ENCODE measurements around the gene PEAR1. TPM values are rescaled to one million over a fixed set of nuclear protein-coding genes. Genes with fewer than 3 reads are reported as not detected.

Gene PEAR1
- total RNA-seq, 4 donors from 2014 or later, result 31.5 to 51.4 (median 39.7) TPM

DNA sequence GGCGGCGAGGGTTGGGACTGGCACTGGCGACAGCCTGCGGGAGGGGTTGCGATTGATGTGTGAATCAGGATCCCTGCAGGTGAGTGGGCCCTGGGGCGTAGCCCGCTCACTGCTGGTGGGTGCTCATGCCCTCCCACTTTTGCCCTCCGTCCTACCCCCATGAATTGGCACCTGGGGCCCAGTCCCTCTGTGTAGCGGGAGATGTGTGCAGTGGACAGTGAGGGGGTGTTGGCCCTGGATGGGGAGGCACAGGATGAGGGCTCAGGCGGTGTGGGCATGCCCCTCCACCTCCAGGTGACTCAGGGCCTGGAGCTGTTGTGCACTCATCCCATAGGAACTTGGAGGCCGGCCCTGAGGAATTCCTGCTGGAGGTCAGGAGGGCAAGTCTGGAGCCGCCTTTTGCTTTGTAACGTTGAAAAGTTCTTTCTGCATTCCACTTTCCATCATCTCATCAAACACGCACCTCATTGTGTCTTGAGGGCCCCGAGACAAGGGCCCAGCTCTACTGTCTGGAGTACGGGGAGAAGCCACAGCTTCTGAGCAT lies 3.0 kb downstream of the PEAR1 start:
- DNase-seq (ENCODE audit: low spot score in 2 of 2), result no peak
- Histone ChIP-seq H3K4me1 (peaks cover 0 to 93% (median 45%) of the 10 kb centered on the region in 4 donors), H3K36me3 (no peaks in the 10 kb centered on the region), H3K27me3 (peaks cover 0 to 21% of the 10 kb centered on the region in 2 donors), H3K4me3 (peak overlapping the region in 1 of 4 donors; percentile 3), H3K9me3 (no peaks in the 10 kb centered on the region), H3K27ac (peak overlapping the region; percentile 38 to 97 (median 77))
- WGBS, 2 donors, result 68 to 72% methylated on average over 15 to 16 of the region's 16 CpGs
- no peak for TF ChIP-seq POLR2A (IDR thresholded peaks at IDR 0.05)
- TF ChIP-seq EP300 (IDR thresholded peaks at IDR 0.05), result no peak
- TF ChIP-seq, protein P1, sequence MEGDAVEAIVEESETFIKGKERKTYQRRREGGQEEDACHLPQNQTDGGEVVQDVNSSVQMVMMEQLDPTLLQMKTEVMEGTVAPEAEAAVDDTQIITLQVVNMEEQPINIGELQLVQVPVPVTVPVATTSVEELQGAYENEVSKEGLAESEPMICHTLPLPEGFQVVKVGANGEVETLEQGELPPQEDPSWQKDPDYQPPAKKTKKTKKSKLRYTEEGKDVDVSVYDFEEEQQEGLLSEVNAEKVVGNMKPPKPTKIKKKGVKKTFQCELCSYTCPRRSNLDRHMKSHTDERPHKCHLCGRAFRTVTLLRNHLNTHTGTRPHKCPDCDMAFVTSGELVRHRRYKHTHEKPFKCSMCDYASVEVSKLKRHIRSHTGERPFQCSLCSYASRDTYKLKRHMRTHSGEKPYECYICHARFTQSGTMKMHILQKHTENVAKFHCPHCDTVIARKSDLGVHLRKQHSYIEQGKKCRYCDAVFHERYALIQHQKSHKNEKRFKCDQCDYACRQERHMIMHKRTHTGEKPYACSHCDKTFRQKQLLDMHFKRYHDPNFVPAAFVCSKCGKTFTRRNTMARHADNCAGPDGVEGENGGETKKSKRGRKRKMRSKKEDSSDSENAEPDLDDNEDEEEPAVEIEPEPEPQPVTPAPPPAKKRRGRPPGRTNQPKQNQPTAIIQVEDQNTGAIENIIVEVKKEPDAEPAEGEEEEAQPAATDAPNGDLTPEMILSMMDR (IDR thresholded peaks at IDR 0.05), result no peak

DNA sequence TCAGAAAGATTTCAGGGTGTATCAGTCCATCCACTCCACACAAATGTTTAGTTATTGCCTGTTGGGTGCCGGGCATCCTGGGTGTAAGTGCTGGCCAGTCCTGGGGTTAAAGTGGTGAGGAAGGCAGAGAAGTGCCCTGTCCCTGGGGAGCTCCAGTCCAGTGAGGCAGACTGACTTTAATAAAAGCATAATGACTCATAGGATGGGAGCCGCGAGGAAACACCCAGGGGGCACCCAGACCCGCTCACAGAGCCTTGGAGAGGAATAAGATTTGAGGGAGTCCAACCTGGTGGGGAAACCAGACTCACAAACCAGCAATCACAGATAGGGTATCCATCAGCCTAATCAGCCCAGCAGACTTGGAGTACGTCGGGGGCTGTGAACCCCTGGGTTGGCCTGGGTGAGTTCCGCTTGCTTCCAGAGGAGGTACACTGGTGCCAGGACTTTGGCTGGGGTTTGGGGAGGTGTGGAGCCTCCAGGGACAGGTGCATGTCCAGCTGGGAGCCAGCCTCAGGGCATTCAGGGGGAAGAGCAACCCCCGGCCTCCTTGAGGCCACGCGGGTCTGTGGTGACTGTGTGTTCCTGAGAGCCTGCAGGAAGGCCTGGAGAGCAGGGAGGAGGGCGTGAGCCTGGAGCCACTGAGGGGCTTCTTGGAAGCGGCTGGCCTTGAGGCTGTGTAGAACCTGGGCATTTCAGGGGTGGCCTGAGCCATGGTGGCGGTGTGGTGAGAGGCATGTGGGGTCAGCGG lies 3.7 kb downstream of the PEAR1 start:
- DNase-seq (ENCODE audit: low spot score in 2 of 2), result no peak
- Histone ChIP-seq H3K27me3 (peaks cover 0 to 21% of the 10 kb centered on the region in 2 donors), H3K27ac (peak overlapping the region; percentile 38 to 97 (median 77)), H3K9me3 (no peaks in the 10 kb centered on the region), H3K4me3 (peak overlapping the region in 1 of 4 donors; percentile 11), H3K4me1 (peaks cover 0 to 96% (median 51%) of the 10 kb centered on the region in 4 donors), H3K36me3 (no peaks in the 10 kb centered on the region)
- TF ChIP-seq EP300 (IDR thresholded peaks at IDR 0.05) (no peak), POLR2A (IDR thresholded peaks at IDR 0.05) (no peak)
- TF ChIP-seq, protein P1 (IDR thresholded peaks at IDR 0.05), result no peak
- 52 to 64% methylated on average over 13 of the region's 14 CpGs for WGBS, 2 donors

DNA sequence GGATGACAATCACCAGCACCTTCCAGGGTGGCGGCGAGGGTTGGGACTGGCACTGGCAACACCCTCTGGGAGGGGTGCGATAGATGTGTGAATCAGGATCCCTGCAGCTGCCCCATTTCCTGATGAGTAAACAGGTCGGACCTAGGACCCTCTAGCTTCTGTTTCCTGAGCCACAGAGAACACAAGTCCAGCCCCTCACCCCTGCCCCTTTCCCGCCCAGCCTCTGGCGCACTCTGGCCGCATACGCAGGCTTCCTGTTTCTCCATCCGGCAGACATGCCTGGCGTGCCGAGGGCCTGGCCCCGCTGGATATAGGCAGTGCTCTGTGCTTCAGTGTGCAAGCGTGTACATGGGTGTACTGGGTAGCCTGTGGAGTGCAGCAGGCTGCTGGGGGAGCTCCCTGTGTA lies 4.6 kb downstream of the PEAR1 start:
- DNase-seq (ENCODE audit: low spot score in 2 of 2), result peak in 1 of 2 donors; percentile 27
- H3K4me1 ChIP-seq, result peaks cover 0 to 96% (median 53%) of the 10 kb centered on the region in 4 donors
- H3K27ac ChIP-seq, result peak overlapping the region; percentile 38 to 97 (median 77)
- WGBS, 2 donors, result 11 to 20% methylated on average over 13 of the region's 13 CpGs
- peaks cover 0 to 15% of the 10 kb centered on the region in 2 donors for H3K27me3 ChIP-seq
- peak overlapping the region in 2 of 4 donors; percentile 9 to 11 for H3K4me3 ChIP-seq
- TF ChIP-seq EP300 (IDR thresholded peaks at IDR 0.05), result peak in 1 of 2 donors; percentile 47
- TF ChIP-seq, protein P1 (IDR thresholded peaks at IDR 0.05), result no peak
- H3K9me3 ChIP-seq, result no peaks in the 10 kb centered on the region
- H3K36me3 ChIP-seq, result no peaks in the 10 kb centered on the region

DNA sequence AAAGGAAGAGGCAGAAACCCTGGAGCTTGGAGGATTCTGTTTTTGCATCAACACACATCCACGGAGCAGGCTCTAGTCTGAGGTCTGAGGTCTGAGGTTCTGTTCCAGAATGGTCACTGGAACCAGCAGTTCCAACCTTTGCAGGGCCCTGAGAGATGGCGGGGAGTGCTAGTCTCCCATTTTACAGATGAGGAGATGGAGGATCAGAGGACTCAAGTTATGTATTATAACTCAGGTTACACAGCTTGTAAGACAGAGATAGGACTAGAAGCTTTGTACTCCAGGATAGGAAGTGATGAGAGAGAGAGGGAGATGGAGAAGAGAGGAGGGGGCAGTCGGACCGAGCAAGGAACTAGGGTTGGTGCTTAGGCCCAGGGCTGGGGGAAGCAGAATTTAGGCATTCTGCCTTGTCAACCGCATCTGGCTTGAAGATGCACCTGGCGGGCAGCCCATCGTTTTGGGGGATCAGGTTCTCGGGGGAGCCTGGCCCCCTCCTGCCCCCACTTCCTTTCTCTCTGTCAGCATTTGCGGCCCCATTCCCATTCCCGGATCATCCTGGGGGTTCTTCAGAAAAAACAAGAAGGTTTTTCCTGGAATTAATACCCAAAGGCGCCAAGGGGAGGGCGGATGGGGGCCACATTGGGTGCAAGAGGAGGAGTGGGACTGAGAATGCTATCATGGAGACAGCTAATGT lies 5.6 kb downstream of the PEAR1 start:
- no peak for DNase-seq (ENCODE audit: low spot score in 2 of 2)
- Histone ChIP-seq H3K9me3 (no peaks in the 10 kb centered on the region), H3K27me3 (peaks cover 0 to 5% of the 10 kb centered on the region in 2 donors), H3K36me3 (no peaks in the 10 kb centered on the region), H3K27ac (peak overlapping the region in 2 of 4 donors; percentile 69 to 97), H3K4me1 (peaks cover 0 to 99% (median 55%) of the 10 kb centered on the region in 4 donors), H3K4me3 (no peak overlapping the region)
- 70 to 72% methylated on average over 12 of the region's 12 CpGs for WGBS, 2 donors
- TF ChIP-seq POLR2A (IDR thresholded peaks at IDR 0.05) (no peak), EP300 (IDR thresholded peaks at IDR 0.05) (no peak)
- TF ChIP-seq, protein P1 (IDR thresholded peaks at IDR 0.05), result no peak
